ENCODE results near the gene HEBP1.
"Not testable (repeated sequence)": the region's sequence is repeated elsewhere in the genome, so short reads cannot be mapped to it uniquely, and the experiment has no call there.

Gene HEBP1

GRCh38 chr12:13042666-13043230 is 42.7 kb upstream of the HEBP1 start:
- no peak for DNase-seq (ENCODE audit: extremely low read depth, low read depth)
- H3K4me3 ChIP-seq (replicated peaks; ENCODE audit: low read depth, low read length): no peak overlapping the region
- TF ChIP-seq CTCF (IDR thresholded peaks at IDR 0.05; ENCODE audit: low read depth, low read length, missing control alignments): no peak

GRCh38 chr12:13041224-13041623 is 41.2 kb upstream of the HEBP1 start:
- TF ChIP-seq CTCF (IDR thresholded peaks at IDR 0.05; ENCODE audit: low read depth, low read length, missing control alignments): no peak
- no peak for DNase-seq (ENCODE audit: extremely low read depth, low read depth)
- H3K4me3 ChIP-seq (replicated peaks; ENCODE audit: low read depth, low read length): no peak overlapping the region

GRCh38 chr12:13039328-13039956 is 39.4 kb upstream of the HEBP1 start:
- DNase-seq (ENCODE audit: extremely low read depth, low read depth): no peak
- no peak overlapping the region for H3K4me3 ChIP-seq (replicated peaks; ENCODE audit: low read depth, low read length)
- TF ChIP-seq CTCF (IDR thresholded peaks at IDR 0.05; ENCODE audit: low read depth, low read length, missing control alignments): no peak

GRCh38 chr12:13038491-13039161 is 38.6 kb upstream of the HEBP1 start:
- DNase-seq (ENCODE audit: extremely low read depth, low read depth): no peak
- no peak for TF ChIP-seq CTCF (IDR thresholded peaks at IDR 0.05; ENCODE audit: low read depth, low read length, missing control alignments)
- no peak overlapping the region for H3K4me3 ChIP-seq (replicated peaks; ENCODE audit: low read depth, low read length)

GRCh38 chr12:13036881-13037280 is 36.8 kb upstream of the HEBP1 start:
- no peak for DNase-seq (ENCODE audit: extremely low read depth, low read depth)
- no peak for TF ChIP-seq CTCF (IDR thresholded peaks at IDR 0.05; ENCODE audit: low read depth, low read length, missing control alignments)
- H3K4me3 ChIP-seq (replicated peaks; ENCODE audit: low read depth, low read length): no peak overlapping the region

- not testable (repeated sequence) for DNase-seq (ENCODE audit: extremely low read depth, low read depth); H3K4me3 ChIP-seq (replicated peaks; ENCODE audit: low read depth, low read length)
Observed at GRCh38 chr12:13035335-13035734, 35.3 kb upstream of the HEBP1 start.

GRCh38 chr12:13033476-13033875 is 33.4 kb upstream of the HEBP1 start:
- H3K4me3 ChIP-seq (replicated peaks; ENCODE audit: low read depth, low read length): no peak overlapping the region
- no peak for DNase-seq (ENCODE audit: extremely low read depth, low read depth)
- TF ChIP-seq CTCF (IDR thresholded peaks at IDR 0.05; ENCODE audit: low read depth, low read length, missing control alignments): no peak

All from HFF-Myc (cell line).